SJSA1 (cell line): ENCODE measurements around the gene DNM2. TPM values are rescaled to one million over a fixed set of nuclear protein-coding genes. Genes with fewer than 3 reads are reported as not detected.

ENCODE experiments used
- DNase-seq, 2 experiments: peaks; one replicate each; pipeline ENCODE4 v3.0.0-alpha.2; 2015 to 2020; ENCODE audit warnings: low spot score in 2 of 2, low read depth in 1 of 2
- H3K27ac ChIP-seq: fragments of 250-450 bp; sonication (Bioruptor Pico); 2 replicates; pipeline ENCODE4 v1.5.1; 2020; ENCODE audit warnings: mild to moderate bottlenecking, moderate library complexity
- H3K27me3 ChIP-seq: fragments of 250-450 bp; sonication (Bioruptor Pico); replicated peaks from 2 replicates; pipeline ENCODE4 v1.5.1; 2020; ENCODE audit warnings: mild to moderate bottlenecking, moderate library complexity
- H3K36me3 ChIP-seq: fragments of 250-450 bp; sonication (Bioruptor Pico); 2 replicates; pipeline ENCODE4 v1.5.1; 2020; ENCODE audit warnings: mild to moderate bottlenecking
- H3K4me1 ChIP-seq: fragments of 250-450 bp; sonication (Bioruptor Pico); replicated peaks from 2 replicates; pipeline ENCODE4 v1.6.1; 2021; ENCODE audit warnings: mild to moderate bottlenecking
- H3K4me3 ChIP-seq: fragments of 250-450 bp; sonication (Bioruptor Pico); 2 replicates; pipeline ENCODE4 v1.5.1; 2020; ENCODE audit warnings: mild to moderate bottlenecking
- H3K9me3 ChIP-seq: fragments of 250-450 bp; sonication (Bioruptor Pico); replicated peaks from 2 replicates; pipeline ENCODE4 v1.5.1; 2020; ENCODE audit warnings: mild to moderate bottlenecking
- total RNA-seq: library from RNA; depleted of rRNA; stranded (reverse); fragments of >200 nt; shearing (Covaris generic); gene quantifications from 2 replicates; pipeline ENCODE4 v1.2.3, GENCODE V29; 2014

The DNM2 gene
- total RNA-seq, 1 experiment from 2014 or later, result 58.4 TPM

DNA sequence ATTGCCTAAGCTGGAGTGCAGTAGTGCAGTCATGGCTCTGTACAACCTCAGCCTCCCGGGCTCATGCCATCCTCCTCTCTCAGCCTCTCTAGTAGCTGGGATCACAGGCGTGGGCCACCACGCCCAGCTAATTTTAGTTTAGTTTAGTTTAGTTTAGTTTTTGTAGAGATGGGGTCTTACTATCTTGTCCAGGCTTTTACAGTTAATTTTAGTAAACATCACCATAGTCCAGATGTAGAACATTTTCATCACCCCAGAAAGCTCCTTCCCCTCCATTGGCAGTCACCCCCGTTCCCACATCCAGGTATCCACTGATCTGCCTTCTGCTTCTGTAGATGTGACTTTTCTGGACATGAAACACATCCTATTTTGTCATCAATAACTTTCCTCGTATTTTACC lies 41.1 kb downstream of the DNM2 start:
- H3K36me3 ChIP-seq, result peaks cover 40% of the 10 kb centered on the region
- H3K4me3 ChIP-seq, result no peak overlapping the region
- H3K27me3 ChIP-seq, result no peaks in the 10 kb centered on the region
- no peaks in the 10 kb centered on the region for H3K9me3 ChIP-seq
- no peaks in the 10 kb centered on the region for H3K4me1 ChIP-seq
- no peak overlapping the region for H3K27ac ChIP-seq
- DNase-seq, result no peak

DNA sequence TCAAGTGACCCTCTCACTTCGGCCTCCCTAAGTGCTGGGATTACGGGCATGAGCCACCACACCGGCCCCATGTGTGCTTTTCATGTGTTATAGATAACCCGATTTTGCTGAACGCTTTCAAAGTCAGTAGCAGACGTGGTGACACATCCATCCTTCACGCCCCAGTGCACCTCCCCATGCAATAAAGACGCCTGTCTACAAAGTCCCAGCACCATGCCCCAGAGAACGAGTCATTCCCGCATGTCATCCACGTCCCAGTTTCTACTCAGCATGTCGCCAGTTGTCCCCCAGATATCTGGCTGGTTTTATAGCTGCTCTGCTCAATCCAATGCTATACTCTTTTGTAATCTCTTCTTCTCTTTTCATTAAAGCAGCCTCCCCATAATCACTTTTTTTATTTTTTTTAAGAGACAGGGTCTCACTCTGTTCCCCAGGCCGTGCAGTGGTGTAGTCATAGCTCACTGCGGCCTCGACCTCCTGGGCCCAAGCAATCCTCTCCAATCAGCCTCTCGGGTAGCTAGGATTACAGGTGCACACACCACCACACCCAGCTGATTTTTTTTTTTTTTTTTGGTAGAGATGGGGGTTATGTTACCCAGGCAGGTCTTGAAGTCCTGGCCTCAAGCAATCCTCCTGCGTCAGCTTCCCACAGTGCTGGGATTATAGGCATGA lies 42.5 kb downstream of the DNM2 start:
- H3K36me3 ChIP-seq, result peaks cover 47% of the 10 kb centered on the region
- H3K27ac ChIP-seq, result no peak overlapping the region
- H3K27me3 ChIP-seq, result no peaks in the 10 kb centered on the region
- H3K4me1 ChIP-seq, result no peaks in the 10 kb centered on the region
- H3K9me3 ChIP-seq, result no peaks in the 10 kb centered on the region
- DNase-seq, result no peak
- H3K4me3 ChIP-seq, result no peak overlapping the region

- no peaks in the 10 kb centered on the region for H3K9me3 ChIP-seq
- H3K4me1 ChIP-seq, result no peaks in the 10 kb centered on the region
- no peak overlapping the region for H3K27ac ChIP-seq
- no peak overlapping the region for H3K4me3 ChIP-seq
- no peaks in the 10 kb centered on the region for H3K27me3 ChIP-seq
- DNase-seq, result no peak
- peaks cover 52% of the 10 kb centered on the region for H3K36me3 ChIP-seq
Observed at GRCh38 chr19:10761443-10762250, 43.8 kb downstream of the DNM2 start.

- no peak overlapping the region for H3K4me3 ChIP-seq
Observed at GRCh38 chr19:10762656-10763055, 44.8 kb downstream of the DNM2 start.

DNA sequence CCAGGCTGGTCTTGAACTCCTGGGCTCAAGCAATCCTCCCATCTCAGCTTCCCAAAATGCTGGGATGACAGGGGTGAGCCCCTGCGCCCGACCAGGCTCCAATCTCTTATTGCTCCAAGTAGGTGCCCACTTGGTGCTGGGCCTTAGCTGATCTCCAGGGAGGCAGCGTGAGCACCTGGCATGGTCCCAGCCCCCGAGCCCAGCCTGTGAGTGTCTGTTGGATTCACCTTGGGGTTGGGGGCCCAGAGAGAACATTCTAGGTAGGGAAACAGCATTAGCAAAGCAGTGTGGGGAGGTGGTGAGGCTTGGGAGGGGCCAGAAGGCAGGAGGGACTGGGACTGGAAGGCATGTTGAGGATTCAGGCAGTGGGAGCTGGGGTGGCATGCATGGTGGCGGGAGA lies 45.5 kb downstream of the DNM2 start:
- Histone ChIP-seq H3K4me3 (no peak overlapping the region), H3K9me3 (no peaks in the 10 kb centered on the region), H3K36me3 (peaks cover 50% of the 10 kb centered on the region), H3K4me1 (no peaks in the 10 kb centered on the region; the same call in 1 of the 2 replicates), H3K27ac (no peak overlapping the region), H3K27me3 (no peaks in the 10 kb centered on the region)
- no peak for DNase-seq

More at GRCh38 chr19:10762656-10763055, 44.8 kb downstream of the DNM2 start:
- no peak for DNase-seq
- no peaks in the 10 kb centered on the region for H3K27me3 ChIP-seq
- peaks cover 50% of the 10 kb centered on the region for H3K36me3 ChIP-seq
- no peak overlapping the region for H3K27ac ChIP-seq
- H3K9me3 ChIP-seq, result no peaks in the 10 kb centered on the region
- no peaks in the 10 kb centered on the region; the same call in 1 of the 2 replicates for H3K4me1 ChIP-seq

GRCh38 chr19:10763828-10764339 lies 46.0 kb downstream of the DNM2 start:
- peaks cover 53% of the 10 kb centered on the region for H3K36me3 ChIP-seq
- H3K4me1 ChIP-seq, result no peaks in the 10 kb centered on the region; the same call in 1 of the 2 replicates
- H3K27me3 ChIP-seq, result no peaks in the 10 kb centered on the region
- H3K27ac ChIP-seq, result no peak overlapping the region
- no peak overlapping the region for H3K4me3 ChIP-seq
- H3K9me3 ChIP-seq, result no peaks in the 10 kb centered on the region
- DNase-seq, result no peak

- Histone ChIP-seq H3K36me3 (peaks cover 57% of the 10 kb centered on the region), H3K27me3 (no peaks in the 10 kb centered on the region), H3K4me1 (no peaks in the 10 kb centered on the region; the same call in 1 of the 2 replicates), H3K9me3 (no peaks in the 10 kb centered on the region), H3K4me3 (no peak overlapping the region), H3K27ac (no peak overlapping the region)
- DNase-seq, result no peak
Observed at GRCh38 chr19:10764340-10764894, 46.5 kb downstream of the DNM2 start.

- no peaks in the 10 kb centered on the region for H3K9me3 ChIP-seq
- peaks cover 55% of the 10 kb centered on the region for H3K36me3 ChIP-seq
- no peak overlapping the region for H3K27ac ChIP-seq
- H3K4me1 ChIP-seq, result no peaks in the 10 kb centered on the region; the same call in 1 of the 2 replicates
- no peak overlapping the region for H3K4me3 ChIP-seq
- no peak for DNase-seq
- no peaks in the 10 kb centered on the region for H3K27me3 ChIP-seq
Observed at GRCh38 chr19:10766049-10766623, 48.3 kb downstream of the DNM2 start.

DNA sequence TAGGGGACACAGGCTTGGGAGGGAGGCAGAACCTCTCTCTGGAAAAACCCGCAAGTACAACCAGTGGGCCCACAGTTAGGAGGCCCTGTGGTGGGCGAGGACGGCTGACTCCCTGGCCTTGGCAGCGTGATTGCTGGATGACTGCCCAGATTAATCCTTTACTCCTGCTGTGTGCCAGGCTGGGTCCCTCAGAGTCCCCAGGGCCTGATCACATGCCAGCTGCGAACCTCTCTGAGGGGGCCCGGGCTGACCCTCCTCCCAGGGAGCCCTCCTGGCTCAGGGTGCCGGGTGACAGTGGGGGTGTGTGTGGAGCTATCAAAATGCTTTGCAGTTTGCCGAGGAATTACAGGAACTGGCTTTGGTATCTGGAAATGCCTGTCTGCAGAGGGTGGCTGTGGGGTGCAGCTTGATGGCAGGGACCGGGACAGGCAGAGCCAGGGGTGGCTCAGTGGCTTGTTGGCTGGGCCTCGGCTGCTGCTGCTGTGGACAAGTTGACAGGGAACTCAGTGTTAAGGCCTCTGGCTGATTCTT lies 48.9 kb downstream of the DNM2 start:
- H3K9me3 ChIP-seq, result no peaks in the 10 kb centered on the region
- peaks cover 52% of the 10 kb centered on the region for H3K36me3 ChIP-seq
- no peaks in the 10 kb centered on the region for H3K27me3 ChIP-seq
- no peak overlapping the region for H3K27ac ChIP-seq
- DNase-seq, result no peak
- H3K4me1 ChIP-seq, result no peaks in the 10 kb centered on the region; the same call in 1 of the 2 replicates
- H3K4me3 ChIP-seq, result no peak overlapping the region

- Histone ChIP-seq H3K27me3 (no peaks in the 10 kb centered on the region), H3K36me3 (peaks cover 46% of the 10 kb centered on the region), H3K4me1 (no peaks in the 10 kb centered on the region; the same call in 1 of the 2 replicates), H3K27ac (no peak overlapping the region), H3K9me3 (no peaks in the 10 kb centered on the region), H3K4me3 (no peak overlapping the region)
- DNase-seq, result no peak
Observed at GRCh38 chr19:10767726-10768125, 49.8 kb downstream of the DNM2 start.

- H3K27me3 ChIP-seq, result no peaks in the 10 kb centered on the region
- DNase-seq, result no peak
- no peaks in the 10 kb centered on the region for H3K9me3 ChIP-seq
- H3K36me3 ChIP-seq, result peaks cover 43% of the 10 kb centered on the region
- H3K4me1 ChIP-seq, result no peaks in the 10 kb centered on the region; the same call in 1 of the 2 replicates
- H3K27ac ChIP-seq, result no peak overlapping the region
- H3K4me3 ChIP-seq, result no peak overlapping the region
Observed at GRCh38 chr19:10768369-10768768, 50.5 kb downstream of the DNM2 start.

DNA sequence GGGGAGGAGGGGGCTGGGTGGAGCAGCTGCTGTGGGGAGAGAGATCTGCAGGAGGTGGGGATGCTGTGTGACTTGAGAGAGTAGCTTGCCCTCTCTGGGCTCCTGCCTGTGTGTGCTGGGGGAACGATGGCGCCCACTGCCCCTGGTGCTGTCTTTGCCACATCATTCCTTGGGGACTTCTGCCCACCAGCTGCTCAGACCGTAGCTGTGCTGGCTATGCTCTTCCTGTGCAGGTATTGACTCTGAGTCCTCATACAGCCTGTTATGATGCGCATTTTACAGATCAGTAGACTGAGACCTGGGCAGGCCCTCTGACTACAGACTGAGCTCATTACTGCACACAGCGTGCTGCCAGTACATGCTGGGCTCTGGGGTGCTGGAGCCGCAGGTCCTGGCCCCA lies 51.1 kb downstream of the DNM2 start:
- Histone ChIP-seq H3K9me3 (no peaks in the 10 kb centered on the region), H3K27me3 (no peaks in the 10 kb centered on the region), H3K4me1 (no peaks in the 10 kb centered on the region; the same call in 1 of the 2 replicates), H3K27ac (no peak overlapping the region), H3K4me3 (no peak overlapping the region), H3K36me3 (peaks cover 43% of the 10 kb centered on the region)
- DNase-seq, result no peak
